GM18511 (cell line): ENCODE results near the gene TXLNA.
"Not testable (repeated sequence)": the region's sequence is repeated elsewhere in the genome, so short reads cannot be mapped to it uniquely, and the experiment has no call there.

Experiments
- ATAC-seq: cut with Tn5 transposase; IDR thresholded peaks from one replicate; pipeline ENCODE4 v1.9.1; 2021; ENCODE audit warnings: mild to moderate bottlenecking, moderate library complexity; ENCODE audit not compliant: unreplicated experiment

Gene TXLNA

GRCh38 chr1:32179443-32180185 lies at the start of gene TXLNA:
Gene TXLNA, plus strand, starts transcription at chr1:32179675. Its CDS starts 671 bp downstream, at chr1:32180346.
- peak; percentile 88 for ATAC-seq

GRCh38 chr1:32133950-32134280 lies 45.6 kb upstream of the TXLNA start:
- not testable (repeated sequence) for ATAC-seq

- no peak for ATAC-seq
These were observed 42.4 kb upstream of the TXLNA start for GRCh38 chr1:32137111-32137510.

- no peak for ATAC-seq
These were observed 40.5 kb upstream of the TXLNA start for GRCh38 chr1:32138965-32139364.

GRCh38 chr1:32142446-32143301 lies 36.8 kb upstream of the TXLNA start:
- no peak for ATAC-seq

GRCh38 chr1:32143302-32143695 lies 36.2 kb upstream of the TXLNA start:
- ATAC-seq, result not testable (repeated sequence)

GRCh38 chr1:32144033-32144432 lies 35.4 kb upstream of the TXLNA start:
- no peak for ATAC-seq

- ATAC-seq, result not testable (repeated sequence)
These were observed 31.7 kb upstream of the TXLNA start for GRCh38 chr1:32147799-32148198.

GRCh38 chr1:32150847-32151246 lies 28.6 kb upstream of the TXLNA start:
- ATAC-seq, result no peak

- no peak for ATAC-seq
These were observed 28.1 kb upstream of the TXLNA start for GRCh38 chr1:32151319-32151787.

- ATAC-seq, result no peak
These were observed 20.3 kb upstream of the TXLNA start for GRCh38 chr1:32159189-32159588.

GRCh38 chr1:32163405-32163804 lies 16.1 kb upstream of the TXLNA start:
- ATAC-seq, result no peak

GRCh38 chr1:32165633-32166032 lies 13.8 kb upstream of the TXLNA start:
- ATAC-seq, result not testable (repeated sequence)

GRCh38 chr1:32170991-32171390 lies 8.5 kb upstream of the TXLNA start:
- no peak for ATAC-seq

GRCh38 chr1:32172621-32173245 lies 6.7 kb upstream of the TXLNA start:
- no peak for ATAC-seq

- ATAC-seq, result no peak
These were observed 889 bp upstream of the TXLNA start for GRCh38 chr1:32178380-32179192.

- peak; percentile 2 for ATAC-seq
These were observed 357 bp upstream of the TXLNA start for GRCh38 chr1:32179193-32179442.

- no peak for ATAC-seq
These were observed 948 bp downstream of the TXLNA start for GRCh38 chr1:32180186-32181060.

GRCh38 chr1:32181065-32181464 lies 1.6 kb downstream of the TXLNA start:
- no peak for ATAC-seq

- no peak for ATAC-seq
These were observed 2.1 kb downstream of the TXLNA start for GRCh38 chr1:32181563-32181962.
